Upper lobe of left lung (tissue), 4 donors: Measurements from ENCODE around the gene CCL20.

Experiments used
- CTCF ChIP-seq, 6 experiments: fragments of 450-650 bp in 4 of 6; fragments of 200-600 bp in 2 of 6; sonication (generic) in 2 of 6; IDR thresholded peaks; one replicate each; pipeline ENCODE4 v1.5.1; 2016 to 2019; ENCODE audit warnings: antibody characterized with exemption in 6 of 6
- EP300 ChIP-seq, 4 donors: sonication (generic); formaldehyde crosslinking; IDR thresholded peaks; one replicate each; pipeline ENCODE4 v1.5.1; 2017; ENCODE audit warnings: antibody characterized with exemption in 4 of 4, control low read depth in 2 of 4
- POLR2A ChIP-seq, 4 donors: fragments of 450-650 bp; IDR thresholded peaks; one replicate each; pipeline ENCODE4 v1.5.1; 2016 to 2017; ENCODE audit warnings: antibody characterized with exemption in 4 of 4, mild to moderate bottlenecking in 2 of 4
- POLR2AphosphoS5 ChIP-seq, 2 donors: sonication (generic); formaldehyde crosslinking; IDR thresholded peaks; one replicate each; pipeline ENCODE4 v1.5.1; 2017; ENCODE audit warnings: antibody characterized with exemption in 2 of 2

- TF ChIP-seq CTCF (IDR thresholded peaks at IDR 0.05), result no peak
- TF ChIP-seq POLR2AphosphoS5 (IDR thresholded peaks at IDR 0.05), result no peak
- TF ChIP-seq POLR2A (IDR thresholded peaks at IDR 0.05), result no peak
- TF ChIP-seq EP300 (IDR thresholded peaks at IDR 0.05), result peak in 1 of 4 donors; percentile 18
Measured at GRCh38 chr2:227848586-227848985, 34.9 kb downstream of the CCL20 start.
